ENCODE data around the gene IGFL4. TPM values are rescaled to one million over a fixed set of nuclear protein-coding genes. Genes with fewer than 3 reads are reported as not detected.
A peak's percentile ranks its signal among the peaks of the same experiment; 100 is the strongest.

Gene IGFL4
- total and polyA plus RNA-seq, 9 of the 15 experiments (the other 6 are each of a cell fraction or from before 2014, with no cell fraction given) = not detected

GRCh38 chr19:46021531-46022041 is 19.2 kb downstream of the IGFL4 start (continued):
- TF ChIP-seq ZNF174 (CRISPR knock-in tag; IDR thresholded peaks at IDR 0.05) (no peak), ZNF766 (CRISPR knock-in tag; conservative IDR thresholded peaks at IDR 0.05) (no peak), TRIM24 (IDR thresholded peaks at IDR 0.05) (peak in 1 of 2 experiments; percentile 18; a peak in 1 of 4 replicates), FUS (optimal IDR thresholded peaks at IDR 0.05; ENCODE audit: low read depth, low read length) (no peak), POLR2AphosphoS2 (IDR thresholded peaks at IDR 0.05; ENCODE audit: low read length) (no peak), ZBTB40 (IDR thresholded peaks at IDR 0.05) (no peak), ZBTB40 (CRISPR knock-in tag; IDR thresholded peaks at IDR 0.05) (no peak), BCOR (IDR thresholded peaks at IDR 0.05) (peak; percentile 58; the same call in 1 of the 2 replicates), ATF3 (IDR thresholded peaks at IDR 0.05) (no peak), ATF3 (CRISPR knock-in tag; conservative IDR thresholded peaks at IDR 0.05) (no peak), PTTG1 (tag; IDR thresholded peaks at IDR 0.05; ENCODE audit: low read depth) (no peak)
